Activated CD8-positive, alpha-beta memory T cell treated with anti-CD3 and anti-CD28 coated beads for 36 hours (primary cell): ENCODE data around the gene OR5M11. TPM values are rescaled to one million over a fixed set of nuclear protein-coding genes. Genes with fewer than 3 reads are reported as not detected.
"Not testable (repeated sequence)": the region's sequence is repeated elsewhere in the genome, so short reads cannot be mapped to it uniquely, and the experiment has no call there.

Experiments
- CTCF ChIA-PET: fragments of 350-600 bp; sonication (Branson Sonifier 250); formaldehyde crosslinking; loops from one replicate; lab custom pipeline; 2021; ENCODE audit warnings: antibody characterized with exemption; lab: Charles Lee
- POLR2A ChIA-PET: fragments of 350-600 bp; sonication (Branson Sonifier 250); formaldehyde crosslinking; loops from one replicate; lab custom pipeline; 2021; ENCODE audit warnings: antibody characterized with exemption; lab: Charles Lee
- total RNA-seq, 2 experiments: library from RNA; stranded (reverse); gene quantifications; one replicate each; pipeline ENCODE4 v1.2.3, GENCODE V29; 2021

Gene OR5M11
- total RNA-seq: not detected

GRCh38 chr11:56543157-56543556, at the start of gene OR5M11:
OR5M11 (minus strand) TSS chr11:56543257; CDS start chr11:56543257, 0 bp downstream.
- POLR2A ChIA-PET: no interaction called here
- CTCF ChIA-PET: no interaction called here

GRCh38 chr11:56592088-56592717, 49.1 kb upstream of the OR5M11 start:
- CTCF ChIA-PET, POLR2A ChIA-PET: not testable (repeated sequence)

GRCh38 chr11:56577621-56578020, 34.6 kb upstream of the OR5M11 start, which contains the start of gene OR5M10:
OR5M10 (minus strand) TSS chr11:56577721; CDS start chr11:56577721, 0 bp downstream.
- ChIA-PET POLR2A (no interaction called here), CTCF (no interaction called here)

- ChIA-PET CTCF (no interaction called here), POLR2A (no interaction called here)
Measured at GRCh38 chr11:56558574-56558973, 15.5 kb upstream of the OR5M11 start.

GRCh38 chr11:56554691-56555090, 11.6 kb upstream of the OR5M11 start:
- CTCF ChIA-PET, POLR2A ChIA-PET: not testable (repeated sequence)

- ChIA-PET POLR2A (no interaction called here), CTCF (no interaction called here)
Measured at GRCh38 chr11:56545531-56545930, 2.5 kb upstream of the OR5M11 start.

- CTCF ChIA-PET: no interaction called here
- POLR2A ChIA-PET: no interaction called here
Measured at GRCh38 chr11:56543739-56544138, 682 bp upstream of the OR5M11 start.

GRCh38 chr11:56533054-56533740, 9.9 kb downstream of the OR5M11 start:
- ChIA-PET POLR2A (no interaction called here), CTCF (no interaction called here)

GRCh38 chr11:56531856-56532255, 11.2 kb downstream of the OR5M11 start:
- POLR2A ChIA-PET: no interaction called here
- CTCF ChIA-PET: no interaction called here

- ChIA-PET CTCF (no interaction called here), POLR2A (no interaction called here)
Measured at GRCh38 chr11:56522008-56522407, 21.0 kb downstream of the OR5M11 start.

- ChIA-PET CTCF (no interaction called here), POLR2A (no interaction called here)
Measured at GRCh38 chr11:56513280-56513679, 29.8 kb downstream of the OR5M11 start.

- POLR2A ChIA-PET: no interaction called here
Measured at GRCh38 chr11:56509439-56509838, 33.6 kb downstream of the OR5M11 start.

GRCh38 chr11:56497010-56497409, 46.0 kb downstream of the OR5M11 start:
- ChIA-PET POLR2A (no interaction called here), CTCF (no interaction called here)

More at GRCh38 chr11:56509439-56509838, 33.6 kb downstream of the OR5M11 start:
- CTCF ChIA-PET: no interaction called here

- CTCF ChIA-PET: no interaction called here
Measured at GRCh38 chr11:56495117-56495516, 47.9 kb downstream of the OR5M11 start.

More at GRCh38 chr11:56495117-56495516, 47.9 kb downstream of the OR5M11 start:
- POLR2A ChIA-PET: no interaction called here

Other genes starting within 250 kb of the OR5M11 start
- gene OR8K3, start 228.1 kb downstream of the OR5M11 start, total RNA-seq: not detected
- not detected for gene OR8K1, start 197.2 kb downstream of the OR5M11 start, total RNA-seq
- gene OR8J1, start 189.0 kb downstream of the OR5M11 start, total RNA-seq: not detected
- gene OR8U1, start 167.6 kb downstream of the OR5M11 start, total RNA-seq: not detected
- gene OR5AL1, start 130.6 kb downstream of the OR5M11 start, total RNA-seq: not detected
- gene OR5M3, start 69.9 kb downstream of the OR5M11 start, total RNA-seq: not detected
- gene OR5M8, start 51.9 kb downstream of the OR5M11 start, total RNA-seq: not detected
- gene OR5M10, start 34.5 kb upstream of the OR5M11 start, total RNA-seq: not detected
- gene OR5M1, start 71.6 kb upstream of the OR5M11 start, total RNA-seq: not detected
- gene OR5AP2, start 99.2 kb upstream of the OR5M11 start, total RNA-seq: not detected
- gene OR5AR1, start 120.4 kb upstream of the OR5M11 start, total RNA-seq: not detected
- gene OR9G1, start 155.8 kb upstream of the OR5M11 start, total RNA-seq: not detected
- gene OR9G4, start 205.4 kb upstream of the OR5M11 start, total RNA-seq: not detected